NK-92 (cell line): ENCODE results near the gene PJA2.
"Not testable (repeated sequence)": the region's sequence is repeated elsewhere in the genome, so short reads cannot be mapped to it uniquely, and the experiment has no call there.

Source experiments
- DNase-seq: peaks from one replicate; lab custom pipeline; 2025; ENCODE audit not compliant: unreplicated experiment; lab: John Stamatoyannopoulos, UW

Gene PJA2

DNA sequence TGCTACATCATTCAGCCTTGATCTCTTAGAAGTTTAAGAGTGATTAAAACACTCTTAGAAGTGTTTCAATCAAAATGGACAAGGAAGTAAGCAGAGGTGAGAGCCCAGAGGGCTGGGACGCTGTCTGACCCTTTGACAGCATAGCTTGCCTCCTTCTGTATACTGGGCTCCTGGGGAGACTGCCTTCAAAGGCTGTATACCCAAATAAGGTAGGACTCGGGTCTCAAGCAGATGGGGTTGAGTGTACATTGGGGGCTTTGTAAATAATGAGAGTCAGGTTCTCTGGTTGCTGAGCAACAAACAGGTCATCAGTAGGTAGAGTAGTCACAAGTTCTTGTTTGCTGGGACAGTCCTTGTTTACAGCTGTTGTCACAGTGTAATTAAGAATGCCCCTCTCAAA is 97.1 kb downstream of the PJA2 start:
- DNase-seq = no peak

DNA sequence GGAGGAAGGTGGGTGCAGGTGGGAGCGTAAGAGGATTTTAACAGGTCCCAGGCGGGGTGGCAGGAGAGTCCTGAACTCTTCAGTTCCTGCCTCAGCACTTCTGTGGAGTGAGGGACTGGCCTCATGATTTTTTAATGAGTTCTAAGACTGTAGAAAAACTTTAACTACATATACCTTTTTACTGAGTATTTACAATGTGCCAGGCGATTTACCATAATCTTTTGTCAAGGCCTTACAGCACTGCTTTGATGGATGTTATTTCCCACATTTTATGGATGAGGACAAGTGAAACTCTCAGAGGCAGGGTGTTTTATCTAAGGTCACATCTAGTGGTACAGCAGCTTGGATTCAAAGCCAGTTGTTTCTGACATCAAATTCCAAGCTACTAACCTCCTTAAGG is 99.5 kb downstream of the PJA2 start:
- no peak for DNase-seq

DNA sequence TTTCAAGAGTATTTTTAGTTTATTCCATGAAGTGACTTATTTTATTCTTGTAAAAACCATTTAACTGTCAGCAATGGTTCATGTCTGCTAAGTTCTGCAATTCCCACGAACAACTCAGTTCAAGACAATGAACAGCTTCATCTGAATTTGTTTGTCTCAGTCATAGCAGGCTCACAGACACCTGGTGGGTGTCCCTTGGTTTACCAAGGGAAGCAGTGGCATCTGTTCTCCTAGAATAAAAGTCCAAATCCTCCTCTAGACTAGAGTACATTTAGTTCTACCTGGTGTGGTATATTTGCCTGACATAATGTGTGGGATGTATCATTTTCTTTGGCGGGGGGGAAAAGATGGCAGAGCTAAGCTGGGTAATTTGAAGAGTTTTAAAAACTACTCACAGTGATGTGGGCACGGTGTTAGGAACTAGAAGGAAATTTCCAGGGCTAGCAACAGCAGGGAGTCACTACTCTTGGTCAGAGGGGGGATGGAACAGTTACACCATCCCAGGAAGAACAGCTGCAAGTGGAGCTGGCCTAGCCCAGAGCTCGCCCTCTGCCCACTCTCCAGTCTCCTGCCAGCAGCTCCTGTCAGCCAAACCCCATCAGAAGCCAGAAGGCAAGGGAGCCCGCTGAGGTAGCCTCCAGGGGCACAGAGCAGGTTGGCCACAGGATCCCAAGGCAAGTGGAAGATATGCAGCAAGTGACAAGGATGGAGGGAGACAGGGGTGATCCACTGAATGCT is 100.3 kb downstream of the PJA2 start:
- DNase-seq = no peak

DNA sequence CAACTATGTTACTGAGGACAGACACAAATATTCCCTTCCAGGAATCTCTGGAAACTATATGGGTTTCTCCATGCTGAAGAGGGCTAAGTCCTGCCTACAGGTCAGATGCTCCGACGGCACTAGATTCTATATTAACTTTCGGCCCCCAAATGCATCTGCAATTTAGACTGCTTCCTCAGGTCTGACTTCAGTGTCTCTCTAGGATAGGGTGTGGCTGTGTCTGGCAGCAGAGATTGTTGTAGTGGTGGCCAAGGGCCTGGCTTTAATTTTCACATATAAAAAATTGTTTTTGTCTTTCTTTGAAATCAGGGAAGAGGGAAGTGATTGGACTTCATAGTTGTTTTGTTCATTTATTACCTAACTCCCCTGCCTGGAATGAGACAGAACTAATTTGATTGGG is 101.8 kb downstream of the PJA2 start:
- no peak for DNase-seq

DNA sequence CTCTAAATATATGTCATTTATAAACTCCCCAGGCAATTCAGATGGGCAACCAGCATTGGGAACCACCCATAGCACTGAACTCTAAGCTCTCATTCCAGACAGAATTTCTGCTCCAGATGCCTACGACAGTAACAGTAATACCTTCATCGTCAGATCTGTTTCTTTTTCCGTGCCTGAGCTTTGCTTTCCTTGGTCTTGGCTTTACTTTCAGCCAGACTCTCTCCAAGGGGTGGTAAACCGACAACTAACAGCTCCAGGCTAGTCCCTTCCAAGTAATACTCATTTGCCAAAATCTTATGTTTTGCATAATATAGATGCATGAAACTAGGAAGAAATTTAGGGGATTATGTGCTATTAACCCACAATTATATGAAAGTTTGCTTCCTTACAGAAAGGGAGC is 102.3 kb downstream of the PJA2 start:
- DNase-seq = no peak

DNA sequence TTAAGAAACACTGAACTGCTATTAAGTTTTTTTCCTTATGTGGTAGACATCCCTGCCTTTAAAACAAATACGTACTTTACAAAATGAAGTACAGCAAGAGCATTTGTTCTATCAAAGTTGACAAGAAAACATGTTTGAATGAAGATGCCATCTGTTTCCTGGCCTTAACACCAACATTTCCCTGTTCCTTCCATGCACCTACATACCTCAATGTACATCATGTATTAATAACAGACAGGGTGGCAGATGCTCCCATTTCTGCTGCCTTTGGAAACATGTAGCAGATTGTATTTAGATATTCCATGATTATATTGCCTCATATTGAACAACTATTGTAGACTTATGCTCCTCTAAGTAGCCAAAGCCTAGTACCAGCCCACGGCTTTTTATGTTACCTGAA is 104.4 kb downstream of the PJA2 start:
- DNase-seq = no peak

DNA sequence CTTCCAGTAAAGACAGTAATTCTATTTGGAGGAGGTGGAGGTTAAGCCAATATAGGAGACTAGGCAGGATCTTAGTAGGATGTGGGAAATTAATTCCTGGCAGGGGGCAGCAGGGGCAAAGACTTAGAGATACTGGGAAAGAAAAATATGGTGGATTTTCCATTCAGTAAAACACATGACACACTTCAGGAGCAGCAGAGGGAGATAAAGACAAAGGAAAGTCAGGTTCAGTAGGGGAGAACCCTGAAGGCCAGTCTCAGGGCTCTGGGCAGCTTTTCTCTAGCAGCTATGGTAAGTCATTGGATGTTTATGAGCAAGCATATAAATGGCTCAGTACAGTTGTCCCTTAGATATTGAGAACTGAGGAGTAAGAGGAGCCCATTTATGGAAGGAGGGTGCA is 105.5 kb downstream of the PJA2 start:
- no peak for DNase-seq

DNA sequence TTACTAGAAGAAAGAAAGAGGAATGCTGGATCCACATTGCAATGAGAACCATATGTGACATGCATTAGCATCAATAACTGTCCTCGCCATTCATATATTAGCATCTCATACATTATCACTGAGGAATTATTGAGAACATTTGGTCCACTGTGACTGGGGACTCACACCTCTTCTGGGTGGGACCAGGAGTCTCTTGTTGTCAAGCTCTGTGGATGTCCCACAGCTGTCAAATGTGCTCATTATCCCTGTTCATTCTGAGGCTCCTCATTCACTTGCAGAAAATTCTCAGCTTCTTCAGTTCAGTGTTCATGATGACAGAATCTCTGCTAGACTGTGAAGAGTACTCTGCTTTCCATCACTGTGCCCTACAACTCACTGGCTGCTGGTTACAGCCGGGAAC is 109.4 kb downstream of the PJA2 start:
- no peak for DNase-seq

DNA sequence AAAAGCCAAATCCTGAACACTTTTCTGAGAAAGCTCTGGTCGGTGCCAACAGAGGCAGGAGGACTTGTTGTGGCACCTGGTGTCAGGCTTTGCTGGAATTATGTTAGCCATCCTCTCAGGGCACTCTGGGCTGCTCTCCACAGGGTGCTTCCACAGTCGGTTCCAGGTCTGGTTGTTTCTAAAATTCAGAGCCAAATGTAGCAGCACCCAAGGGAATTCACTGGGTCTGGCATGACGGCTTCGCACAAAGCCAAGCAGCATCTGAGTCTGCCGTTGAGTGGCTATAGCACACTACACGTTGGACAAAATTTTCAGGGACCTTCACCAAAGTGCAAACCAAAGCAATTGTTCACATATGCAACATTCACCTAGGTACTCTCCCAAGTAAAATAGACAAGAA is 110.2 kb downstream of the PJA2 start:
- no peak for DNase-seq

DNA sequence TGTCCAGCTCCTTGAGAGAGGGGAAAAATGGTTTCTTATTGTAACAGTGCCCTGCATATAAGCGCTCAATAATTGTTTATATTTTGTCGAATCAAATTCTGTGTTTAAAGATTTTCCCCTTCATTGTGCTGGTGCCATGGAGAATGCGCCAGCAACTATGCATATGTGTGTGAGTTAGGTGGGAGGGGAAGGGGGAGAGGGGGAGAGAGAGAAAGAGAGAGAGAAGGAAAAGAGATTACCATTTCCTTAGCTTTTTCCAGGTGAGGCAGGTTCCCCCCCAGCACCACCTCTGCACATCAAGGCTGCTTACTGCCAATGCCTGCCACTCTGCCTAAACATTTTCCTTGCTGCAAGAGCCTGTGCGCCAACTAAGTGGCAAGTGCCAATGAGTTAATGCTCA is 111.0 kb downstream of the PJA2 start:
- no peak for DNase-seq

DNA sequence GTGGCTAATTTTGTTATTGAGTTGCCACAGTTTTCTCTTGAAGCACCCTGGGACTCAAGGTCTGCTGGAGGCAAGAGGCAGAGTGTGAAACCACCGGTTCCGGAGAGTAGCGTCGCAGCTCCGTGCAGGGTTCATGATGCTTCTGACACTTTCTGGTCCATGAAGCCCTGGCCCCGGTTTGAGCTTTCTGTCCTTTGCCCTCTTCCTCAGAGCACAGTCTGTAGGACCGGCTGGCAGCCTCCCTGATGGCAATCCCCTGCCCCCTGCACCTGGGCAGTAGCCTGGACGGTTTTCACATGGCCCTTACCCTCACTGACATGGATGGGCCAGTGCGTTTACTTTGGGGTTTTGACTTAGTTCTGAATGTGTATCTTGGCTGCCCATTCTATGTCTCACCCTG is 111.9 kb downstream of the PJA2 start:
- DNase-seq = no peak

DNA sequence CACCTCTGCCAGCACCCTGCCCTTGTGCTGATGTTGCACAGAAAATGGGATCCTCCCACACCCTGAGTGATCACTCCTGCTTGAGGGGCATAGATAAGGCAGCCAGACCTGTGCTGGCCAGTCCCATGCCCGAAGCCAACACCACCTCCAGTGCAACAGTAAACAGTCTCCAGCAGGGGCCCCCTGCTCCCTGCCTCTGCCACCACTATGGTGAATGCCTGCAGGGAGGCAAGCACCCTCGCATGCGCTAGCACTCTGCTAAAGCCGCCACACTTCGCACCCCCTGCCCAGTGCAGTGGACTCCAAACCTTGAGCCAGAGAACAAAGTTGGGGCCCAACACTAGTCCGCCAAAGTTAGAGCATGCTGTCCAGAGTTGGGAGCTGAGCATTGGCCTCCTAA is 118.7 kb downstream of the PJA2 start:
- DNase-seq = no peak

DNA sequence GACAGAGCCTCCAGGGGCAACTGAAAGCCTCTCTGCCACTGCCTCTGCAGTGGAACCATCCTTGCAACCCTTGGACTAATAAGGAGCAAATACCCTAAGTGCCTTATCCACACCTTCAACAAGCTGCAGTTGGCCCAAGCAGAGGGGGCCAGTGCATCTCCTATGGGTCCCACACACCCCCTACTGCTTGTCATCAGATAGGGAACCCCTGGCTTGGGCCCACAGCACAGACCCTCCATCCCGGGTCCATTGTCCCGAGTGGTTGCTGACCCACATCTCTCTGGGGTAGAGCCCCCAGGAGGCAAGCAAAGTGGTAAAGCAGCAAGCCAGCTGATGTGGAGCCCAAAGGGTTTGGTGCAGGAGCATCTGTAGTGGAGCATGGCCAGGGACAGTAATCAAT is 119.5 kb downstream of the PJA2 start:
- DNase-seq = no peak

DNA sequence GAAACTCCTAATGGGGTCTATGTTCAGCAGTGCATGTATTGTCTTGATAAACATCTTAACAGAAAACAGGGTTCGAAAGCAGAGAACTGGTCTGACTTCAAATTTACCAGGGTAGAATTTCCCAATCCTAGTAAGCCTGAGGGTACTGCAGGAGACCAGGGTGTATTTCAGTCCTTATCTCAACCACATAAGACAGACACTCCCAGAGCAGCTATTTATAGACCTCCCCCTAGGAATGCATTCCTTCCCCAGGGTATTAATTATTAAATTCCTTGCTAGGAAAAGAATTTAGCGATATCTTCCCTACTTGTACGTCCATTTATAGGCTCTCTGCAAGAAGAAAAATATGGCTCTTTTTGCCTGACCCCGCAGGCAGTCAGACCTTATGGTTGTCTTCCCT is 123.1 kb downstream of the PJA2 start:
- not testable (repeated sequence) for DNase-seq
